SK-N-SH treated with all-trans-retinoic acid at 6 μM for 48 hours (cell line): Measurements from ENCODE around the gene GRK5.

Source experiments
- ARNTL ChIP-seq: fragments of 450-650 bp; formaldehyde crosslinking; IDR thresholded peaks from 2 replicates; pipeline ENCODE4 v1.5.0; 2020; ENCODE audit warnings: low read depth, mild to moderate bottlenecking, moderate library complexity, borderline replicate concordance
- BACH2 ChIP-seq: fragments of 250-450 bp; sonication (Bioruptor Pico); IDR thresholded peaks from 2 replicates; pipeline ENCODE4 v1.9.0; 2021; ENCODE audit warnings: mild to moderate bottlenecking, borderline replicate concordance
- CSDC2 ChIP-seq: fragments of 250-450 bp; sonication (Bioruptor Pico); IDR thresholded peaks from 2 replicates; pipeline ENCODE4 v1.5.0; 2020; ENCODE audit warnings: mild to moderate bottlenecking, moderate library complexity
- ESRRG ChIP-seq: fragments of 250-450 bp; sonication (Bioruptor Pico); IDR thresholded peaks from 2 replicates; pipeline ENCODE4 v1.6.1; 2021; ENCODE audit warnings: mild to moderate bottlenecking
- GLIS3 ChIP-seq: fragments of 250-450 bp; sonication (Bioruptor Pico); IDR thresholded peaks from 2 replicates; pipeline ENCODE4 v1.5.0; 2020; ENCODE audit warnings: mild to moderate bottlenecking, moderate library complexity
- OSR1 ChIP-seq: fragments of 250-450 bp; sonication (Bioruptor Pico); IDR thresholded peaks from 2 replicates; pipeline ENCODE4 v1.8.0; 2022; ENCODE audit warnings: moderate library complexity, mild to moderate bottlenecking, inconsistent platforms
- RARB ChIP-seq: fragments of 250-450 bp; sonication (Bioruptor Pico); IDR thresholded peaks from 2 replicates; pipeline ENCODE4 v1.8.0; 2021; ENCODE audit warnings: mild to moderate bottlenecking, moderate library complexity
- TCF4 ChIP-seq: fragments of 250-450 bp; sonication (Bioruptor Pico); IDR thresholded peaks from 2 replicates; pipeline ENCODE4 v1.8.0; 2021; ENCODE audit warnings: mild to moderate bottlenecking, moderate library complexity, borderline replicate concordance
- TOX ChIP-seq: fragments of 250-450 bp; sonication (Bioruptor Pico); IDR thresholded peaks from 2 replicates; pipeline ENCODE4 v1.8.0; 2021; ENCODE audit warnings: mild to moderate bottlenecking, moderate library complexity, borderline replicate concordance
- ZFP3 ChIP-seq: fragments of 250-450 bp; sonication (Bioruptor Pico); IDR thresholded peaks from 2 replicates; pipeline ENCODE4 v1.5.0; 2020; ENCODE audit warnings: mild to moderate bottlenecking, moderate library complexity
- ZNF8 ChIP-seq: fragments of 450-650 bp; formaldehyde crosslinking; IDR thresholded peaks from 2 replicates; pipeline ENCODE4 v1.5.0; 2020; ENCODE audit warnings: mild to moderate bottlenecking, moderate library complexity
- TF ChIP-seq, protein P1 (sequence below): fragments of 250-450 bp; sonication (Bioruptor Pico); IDR thresholded peaks from 2 replicates; pipeline ENCODE4 v1.5.1; 2021; ENCODE audit warnings: mild to moderate bottlenecking, moderate library complexity
- TF ChIP-seq, protein P2 (sequence below): fragments of 250-450 bp; sonication (Bioruptor Pico); IDR thresholded peaks from 2 replicates; pipeline ENCODE4 v1.8.0; 2020; ENCODE audit warnings: mild to moderate bottlenecking, moderate library complexity, borderline replicate concordance

DNA sequence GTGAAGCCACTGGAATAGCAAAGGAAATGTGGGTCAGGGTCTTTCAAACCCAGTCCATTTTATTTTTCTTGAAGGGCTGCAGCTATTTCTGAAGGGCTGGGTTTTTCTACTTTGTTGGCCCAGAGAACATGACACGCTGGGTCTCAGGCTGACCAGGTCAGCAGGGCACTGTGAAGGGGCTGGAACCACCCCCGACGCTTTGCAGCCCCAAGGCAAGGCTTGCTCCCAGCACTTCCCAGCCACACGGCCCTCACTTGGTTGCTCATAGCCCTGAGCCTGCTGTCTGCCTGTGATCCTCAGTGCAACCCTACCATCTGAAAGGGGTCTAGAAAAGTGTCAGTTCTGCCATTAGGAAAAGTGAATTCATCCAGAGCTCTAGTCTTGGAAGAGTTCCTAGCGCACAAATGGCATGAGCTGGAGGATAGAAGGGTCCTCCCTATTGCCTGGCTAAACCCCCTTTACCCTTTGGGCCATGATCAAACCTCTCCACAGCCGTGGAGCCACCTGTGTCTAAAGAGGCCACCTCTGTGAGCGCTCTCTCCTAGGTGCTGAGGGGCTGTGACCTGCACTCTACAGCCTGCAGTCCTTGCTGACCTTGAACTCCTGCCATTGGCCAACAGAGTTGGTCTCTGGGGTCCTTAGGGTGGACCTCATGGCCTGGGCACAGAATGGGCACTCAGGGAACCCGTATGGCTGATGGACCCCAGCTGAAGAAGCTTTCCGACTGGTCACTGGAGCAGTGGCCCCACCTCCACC lies 203.2 kb downstream of the GRK5 start:
- TF ChIP-seq TCF4 (CRISPR knock-in tag) (no peak), ZFP3 (CRISPR knock-in tag) (no peak), ZNF8 (CRISPR knock-in tag) (no peak), RARB (CRISPR knock-in tag) (no peak), BACH2 (CRISPR knock-in tag) (no peak), GLIS3 (CRISPR knock-in tag) (no peak), OSR1 (CRISPR knock-in tag) (no peak), ESRRG (CRISPR knock-in tag) (no peak), CSDC2 (CRISPR knock-in tag) (no peak), ARNTL (CRISPR knock-in tag) (no peak), TOX (CRISPR knock-in tag) (no peak)
- TF ChIP-seq, protein P1, sequence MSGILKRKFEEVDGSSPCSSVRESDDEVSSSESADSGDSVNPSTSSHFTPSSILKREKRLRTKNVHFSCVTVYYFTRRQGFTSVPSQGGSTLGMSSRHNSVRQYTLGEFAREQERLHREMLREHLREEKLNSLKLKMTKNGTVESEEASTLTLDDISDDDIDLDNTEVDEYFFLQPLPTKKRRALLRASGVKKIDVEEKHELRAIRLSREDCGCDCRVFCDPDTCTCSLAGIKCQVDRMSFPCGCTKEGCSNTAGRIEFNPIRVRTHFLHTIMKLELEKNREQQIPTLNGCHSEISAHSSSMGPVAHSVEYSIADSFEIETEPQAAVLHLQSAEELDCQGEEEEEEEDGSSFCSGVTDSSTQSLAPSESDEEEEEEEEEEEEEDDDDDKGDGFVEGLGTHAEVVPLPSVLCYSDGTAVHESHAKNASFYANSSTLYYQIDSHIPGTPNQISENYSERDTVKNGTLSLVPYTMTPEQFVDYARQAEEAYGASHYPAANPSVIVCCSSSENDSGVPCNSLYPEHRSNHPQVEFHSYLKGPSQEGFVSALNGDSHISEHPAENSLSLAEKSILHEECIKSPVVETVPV (CRISPR knock-in tag) = no peak
- TF ChIP-seq, protein P2, sequence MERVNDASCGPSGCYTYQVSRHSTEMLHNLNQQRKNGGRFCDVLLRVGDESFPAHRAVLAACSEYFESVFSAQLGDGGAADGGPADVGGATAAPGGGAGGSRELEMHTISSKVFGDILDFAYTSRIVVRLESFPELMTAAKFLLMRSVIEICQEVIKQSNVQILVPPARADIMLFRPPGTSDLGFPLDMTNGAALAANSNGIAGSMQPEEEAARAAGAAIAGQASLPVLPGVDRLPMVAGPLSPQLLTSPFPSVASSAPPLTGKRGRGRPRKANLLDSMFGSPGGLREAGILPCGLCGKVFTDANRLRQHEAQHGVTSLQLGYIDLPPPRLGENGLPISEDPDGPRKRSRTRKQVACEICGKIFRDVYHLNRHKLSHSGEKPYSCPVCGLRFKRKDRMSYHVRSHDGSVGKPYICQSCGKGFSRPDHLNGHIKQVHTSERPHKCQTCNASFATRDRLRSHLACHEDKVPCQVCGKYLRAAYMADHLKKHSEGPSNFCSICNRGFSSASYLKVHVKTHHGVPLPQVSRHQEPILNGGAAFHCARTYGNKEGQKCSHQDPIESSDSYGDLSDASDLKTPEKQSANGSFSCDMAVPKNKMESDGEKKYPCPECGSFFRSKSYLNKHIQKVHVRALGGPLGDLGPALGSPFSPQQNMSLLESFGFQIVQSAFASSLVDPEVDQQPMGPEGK (CRISPR knock-in tag) = no peak
